WTC11 (cell line): ENCODE results near the gene EXOC3L4. TPM values are rescaled to one million over a fixed set of nuclear protein-coding genes. Genes with fewer than 3 reads are reported as not detected.

Source experiments
- ATAC-seq: fragments of 200-7000 bp; cut with Tn5 transposase; 2 replicates; pipeline ENCODE4 v1.10.0; 2021; ENCODE audit warnings: mild to moderate bottlenecking, moderate library complexity
- CTCF ChIA-PET: fragments of 300-600 bp; sonication (Branson Sonifier 250); formaldehyde crosslinking; loops from one replicate; lab custom pipeline; 2021; ENCODE audit warnings: antibody characterized with exemption; lab: Charles Lee
- POLR2A ChIA-PET: fragments of 350-600 bp; sonication (Branson Sonifier 250); formaldehyde crosslinking; loops from one replicate; lab custom pipeline; 2021; ENCODE audit warnings: antibody characterized with exemption; lab: Charles Lee
- DNase-seq: peaks from one replicate; pipeline ENCODE4 v3.0.0; 2021; ENCODE audit warnings: low spot score
- H3K27ac Mint-ChIP-seq: 2 replicates; pipeline ENCODE4 v1.8.0; 2021; ENCODE audit warnings: mixed read lengths
- H3K27me3 Mint-ChIP-seq: 2 replicates; pipeline ENCODE4 v1.8.0; 2021; ENCODE audit warnings: low read depth, mild to moderate bottlenecking, moderate library complexity, mixed read lengths
- H3K36me3 Mint-ChIP-seq: 2 replicates; pipeline ENCODE4 v1.8.0; 2021; ENCODE audit warnings: mixed read lengths
- H3K4me1 Mint-ChIP-seq: 2 replicates; pipeline ENCODE4 v1.8.0; 2022; ENCODE audit warnings: mixed read lengths
- H3K4me3 Mint-ChIP-seq: 2 replicates; pipeline ENCODE4 v1.8.0; 2021; ENCODE audit warnings: mild to moderate bottlenecking, moderate library complexity, mixed read lengths
- H3K9me3 Mint-ChIP-seq: 2 replicates; pipeline ENCODE4 v1.8.0; 2021; ENCODE audit warnings: mixed read lengths
- ATF2 ChIP-seq: sonication (generic); formaldehyde crosslinking; IDR thresholded peaks from 2 replicates; pipeline ENCODE4 v1.8.1; 2022; ENCODE audit warnings: low read depth, missing genetic modification reagents, borderline replicate concordance
- CREB1 ChIP-seq: sonication (generic); formaldehyde crosslinking; IDR thresholded peaks from 2 replicates; pipeline ENCODE4 v1.8.0; 2023; ENCODE audit warnings: mild to moderate bottlenecking, missing genetic modification reagents
- CREM ChIP-seq: sonication (generic); formaldehyde crosslinking; IDR thresholded peaks from 2 replicates; pipeline ENCODE4 v1.8.1; 2022; ENCODE audit warnings: mild to moderate bottlenecking, missing genetic modification reagents, moderate library complexity
- E2F4 ChIP-seq: sonication (generic); formaldehyde crosslinking; IDR thresholded peaks from 2 replicates; pipeline ENCODE4 v1.8.1; 2022; ENCODE audit warnings: low read depth, mild to moderate bottlenecking, moderate library complexity, missing genetic modification reagents, borderline replicate concordance
- EMX1 ChIP-seq: fragments of 250-450 bp; sonication (Bioruptor Pico); IDR thresholded peaks from 2 replicates; pipeline ENCODE4 v1.8.0; 2021; ENCODE audit warnings: mild to moderate bottlenecking
- FOXP4 ChIP-seq: sonication (generic); formaldehyde crosslinking; IDR thresholded peaks from 2 replicates; pipeline ENCODE4 v1.8.0; 2022; ENCODE audit warnings: mild to moderate bottlenecking, missing genetic modification reagents
- GRHL2 ChIP-seq: fragments of 250-450 bp; sonication (Bioruptor Pico); IDR thresholded peaks from 2 replicates; pipeline ENCODE4 v1.8.0; 2022; ENCODE audit warnings: mild to moderate bottlenecking, moderate library complexity; ENCODE audit not compliant: insufficient replicate concordance, severe bottlenecking
- GTF2I ChIP-seq: fragments of 250-450 bp; sonication (Bioruptor Pico); conservative IDR thresholded peaks from 2 replicates; pipeline ENCODE4 v1.4.0; 2021; ENCODE audit warnings: mild to moderate bottlenecking
- MLX ChIP-seq: sonication (generic); formaldehyde crosslinking; IDR thresholded peaks from 2 replicates; pipeline ENCODE4 v1.8.1; 2023; ENCODE audit warnings: mild to moderate bottlenecking, missing genetic modification reagents, moderate library complexity
- NR1H2 ChIP-seq: sonication (generic); formaldehyde crosslinking; IDR thresholded peaks from 2 replicates; pipeline ENCODE4 v1.9.0; 2021; ENCODE audit warnings: mild to moderate bottlenecking, moderate library complexity, missing genetic modification reagents
- NR2C2 ChIP-seq: sonication (generic); formaldehyde crosslinking; IDR thresholded peaks from 2 replicates; pipeline ENCODE4 v1.8.0; 2022; ENCODE audit warnings: mild to moderate bottlenecking, missing genetic modification reagents
- RELA ChIP-seq: sonication (generic); formaldehyde crosslinking; IDR thresholded peaks from 2 replicates; pipeline ENCODE4 v1.8.1; 2022; ENCODE audit warnings: missing genetic modification reagents, mild to moderate bottlenecking, borderline replicate concordance
- SMAD3 ChIP-seq: sonication (generic); formaldehyde crosslinking; IDR thresholded peaks from 2 replicates; pipeline ENCODE4 v1.8.0; 2022; ENCODE audit warnings: missing genetic modification reagents, mild to moderate bottlenecking, borderline replicate concordance
- SP1 ChIP-seq: sonication (generic); formaldehyde crosslinking; conservative IDR thresholded peaks from 2 replicates; pipeline ENCODE4 v1.8.1; 2022; ENCODE audit warnings: missing genetic modification reagents
- ZBTB43 ChIP-seq: sonication (generic); formaldehyde crosslinking; IDR thresholded peaks from 2 replicates; pipeline ENCODE4 v1.8.1; 2023; ENCODE audit warnings: mild to moderate bottlenecking, missing genetic modification reagents
- ZNF416 ChIP-seq: fragments of 250-450 bp; sonication (Bioruptor Pico); IDR thresholded peaks from 2 replicates; pipeline ENCODE4 v1.9.0; 2021; ENCODE audit warnings: mild to moderate bottlenecking, inconsistent platforms
- total RNA-seq: library from RNA; stranded (reverse); gene quantifications from 3 replicates; pipeline ENCODE4 v1.2.3, GENCODE V29; 2021
- TF ChIP-seq, protein P1 (sequence below): sonication (generic); formaldehyde crosslinking; IDR thresholded peaks from 2 replicates; pipeline ENCODE4 v1.8.1; 2022; ENCODE audit warnings: mild to moderate bottlenecking, missing genetic modification reagents, moderate library complexity, borderline replicate concordance
- TF ChIP-seq, protein P2 (sequence below): fragments of 250-450 bp; sonication (Bioruptor Pico); IDR thresholded peaks from 2 replicates; pipeline ENCODE4 v1.8.0; 2021; ENCODE audit warnings: mild to moderate bottlenecking
- TF ChIP-seq, protein P3 (sequence below): sonication (generic); formaldehyde crosslinking; IDR thresholded peaks from 2 replicates; pipeline ENCODE4 v1.8.0; 2022; ENCODE audit warnings: mild to moderate bottlenecking, missing genetic modification reagents

Gene EXOC3L4
- total RNA-seq, 1 experiment from 2014 or later = 0.42 TPM

DNA sequence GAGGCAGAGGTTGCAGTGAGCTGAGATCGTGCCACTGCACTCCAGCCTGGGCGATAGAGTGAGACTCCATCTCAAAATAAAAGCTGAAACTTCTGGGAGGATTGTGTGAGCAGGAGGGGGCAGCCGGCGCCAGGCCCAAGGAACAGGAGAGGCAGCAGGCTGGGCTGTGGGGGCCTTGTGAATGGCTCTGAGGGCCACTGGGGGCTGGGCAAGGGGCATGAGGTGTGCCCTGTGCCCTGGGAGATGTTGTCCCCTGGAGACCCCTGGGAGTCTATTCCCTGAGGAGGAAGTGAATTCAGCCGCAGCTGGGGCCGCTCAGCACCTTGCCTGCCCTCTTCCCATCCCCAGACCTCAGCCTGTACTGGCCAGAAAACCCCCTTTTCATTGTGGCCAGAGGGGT, 5.6 kb upstream of the EXOC3L4 start:
- no peaks in the 10 kb centered on the region for H3K9me3 Mint-ChIP-seq
- POLR2A ChIA-PET = no interaction called here
- no peak for TF ChIP-seq NR1H2 (CRISPR knock-in tag)
- no peak for TF ChIP-seq ATF2 (CRISPR knock-in tag)
- no peak for TF ChIP-seq GRHL2 (CRISPR knock-in tag)
- TF ChIP-seq RELA (CRISPR knock-in tag) = no peak
- no peak for TF ChIP-seq CREB1 (CRISPR knock-in tag)
- TF ChIP-seq SMAD3 (CRISPR knock-in tag) = no peak
- no peak for TF ChIP-seq EMX1 (CRISPR knock-in tag)
- no peak for TF ChIP-seq NR2C2 (CRISPR knock-in tag)
- TF ChIP-seq ZBTB43 (CRISPR knock-in tag) = no peak
- TF ChIP-seq MLX (CRISPR knock-in tag) = no peak
- no peak for TF ChIP-seq E2F4
- TF ChIP-seq, protein P1, sequence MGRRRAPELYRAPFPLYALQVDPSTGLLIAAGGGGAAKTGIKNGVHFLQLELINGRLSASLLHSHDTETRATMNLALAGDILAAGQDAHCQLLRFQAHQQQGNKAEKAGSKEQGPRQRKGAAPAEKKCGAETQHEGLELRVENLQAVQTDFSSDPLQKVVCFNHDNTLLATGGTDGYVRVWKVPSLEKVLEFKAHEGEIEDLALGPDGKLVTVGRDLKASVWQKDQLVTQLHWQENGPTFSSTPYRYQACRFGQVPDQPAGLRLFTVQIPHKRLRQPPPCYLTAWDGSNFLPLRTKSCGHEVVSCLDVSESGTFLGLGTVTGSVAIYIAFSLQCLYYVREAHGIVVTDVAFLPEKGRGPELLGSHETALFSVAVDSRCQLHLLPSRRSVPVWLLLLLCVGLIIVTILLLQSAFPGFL = no peak
- TF ChIP-seq, protein P2, sequence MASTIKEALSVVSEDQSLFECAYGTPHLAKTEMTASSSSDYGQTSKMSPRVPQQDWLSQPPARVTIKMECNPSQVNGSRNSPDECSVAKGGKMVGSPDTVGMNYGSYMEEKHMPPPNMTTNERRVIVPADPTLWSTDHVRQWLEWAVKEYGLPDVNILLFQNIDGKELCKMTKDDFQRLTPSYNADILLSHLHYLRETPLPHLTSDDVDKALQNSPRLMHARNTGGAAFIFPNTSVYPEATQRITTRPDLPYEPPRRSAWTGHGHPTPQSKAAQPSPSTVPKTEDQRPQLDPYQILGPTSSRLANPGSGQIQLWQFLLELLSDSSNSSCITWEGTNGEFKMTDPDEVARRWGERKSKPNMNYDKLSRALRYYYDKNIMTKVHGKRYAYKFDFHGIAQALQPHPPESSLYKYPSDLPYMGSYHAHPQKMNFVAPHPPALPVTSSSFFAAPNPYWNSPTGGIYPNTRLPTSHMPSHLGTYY (CRISPR knock-in tag) = no peak
- no peak for TF ChIP-seq ZNF416
- TF ChIP-seq, protein P3, sequence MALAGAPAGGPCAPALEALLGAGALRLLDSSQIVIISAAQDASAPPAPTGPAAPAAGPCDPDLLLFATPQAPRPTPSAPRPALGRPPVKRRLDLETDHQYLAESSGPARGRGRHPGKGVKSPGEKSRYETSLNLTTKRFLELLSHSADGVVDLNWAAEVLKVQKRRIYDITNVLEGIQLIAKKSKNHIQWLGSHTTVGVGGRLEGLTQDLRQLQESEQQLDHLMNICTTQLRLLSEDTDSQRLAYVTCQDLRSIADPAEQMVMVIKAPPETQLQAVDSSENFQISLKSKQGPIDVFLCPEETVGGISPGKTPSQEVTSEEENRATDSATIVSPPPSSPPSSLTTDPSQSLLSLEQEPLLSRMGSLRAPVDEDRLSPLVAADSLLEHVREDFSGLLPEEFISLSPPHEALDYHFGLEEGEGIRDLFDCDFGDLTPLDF (CRISPR knock-in tag) = no peak
- TF ChIP-seq SP1 (CRISPR knock-in tag) = no peak
- no peak for TF ChIP-seq GTF2I (CRISPR knock-in tag)
- no peak for TF ChIP-seq CREM (CRISPR knock-in tag)
- no peak for TF ChIP-seq FOXP4 (CRISPR knock-in tag)
- TF ChIP-seq, all 79 proteins: peak for 0
- 0 out of 2 replicates have a peak, but pooled peaks cover 4% of the 10 kb centered on the region for H3K4me1 Mint-ChIP-seq
- no peak overlapping the region for H3K4me3 Mint-ChIP-seq
- ATAC-seq = no peak
- no peaks in the 10 kb centered on the region for H3K36me3 Mint-ChIP-seq
- DNase-seq = no peak
- peaks cover 20% of the 10 kb centered on the region for H3K27me3 Mint-ChIP-seq
- CTCF ChIA-PET = interaction anchor here (6.7 kb wide), 1 partner anchor 16 kb away, joined by 65 read pairs; no protein-coding TSS in a partner anchor
- H3K27ac Mint-ChIP-seq = no peak overlapping the region
